LNCaP clone FGC (cell line): ENCODE results near the gene UBE2Q1.

Experiments used
- DNase-seq: peaks from one replicate; pipeline ENCODE4 v3.0.0-alpha.2; 2011; ENCODE audit warnings: low read depth
- H3K4me3 ChIP-seq: 2 replicates; pipeline ENCODE4 v1.5.1; 2011; ENCODE audit warnings: mild to moderate bottlenecking, low read depth, low read length, control low read depth
- CTCF ChIP-seq: IDR thresholded peaks from 2 replicates; pipeline ENCODE4 v1.5.1; 2012; ENCODE audit warnings: mild to moderate bottlenecking; ENCODE audit not compliant: control insufficient read depth, insufficient read depth; ENCODE audit errors: extremely low read depth

Gene UBE2Q1

GRCh38 chr1:154514066-154514553 lies 44.4 kb downstream of the UBE2Q1 start:
- DNase-seq, result no peak
- TF ChIP-seq CTCF, result no peak
- H3K4me3 ChIP-seq, result no peak overlapping the region

- DNase-seq, result no peak
These were observed 45.7 kb downstream of the UBE2Q1 start for GRCh38 chr1:154512760-154513159.

GRCh38 chr1:154503898-154504297 lies 54.6 kb downstream of the UBE2Q1 start:
- no peak for TF ChIP-seq CTCF
- DNase-seq, result no peak
- H3K4me3 ChIP-seq, result no peak overlapping the region

More at GRCh38 chr1:154512760-154513159, 45.7 kb downstream of the UBE2Q1 start:
- TF ChIP-seq CTCF, result no peak
- no peak overlapping the region for H3K4me3 ChIP-seq

- no peak for DNase-seq
- no peak for TF ChIP-seq CTCF
- H3K4me3 ChIP-seq, result no peak overlapping the region
These were observed 55.7 kb downstream of the UBE2Q1 start for GRCh38 chr1:154502744-154503115.

- no peak for TF ChIP-seq CTCF
- H3K4me3 ChIP-seq, result no peak within 1 kb of the TSS
- no peak for DNase-seq
These were observed 56.3 kb downstream of the UBE2Q1 start, which contains the start of the genes SHE and TDRD10 for GRCh38 chr1:154502066-154502743. Gene SHE (minus strand): TSS chr1:154502412. CDS start chr1:154502026, 386 bp downstream. Gene TDRD10 (plus strand): TSS chr1:154502219. CDS start chr1:154506904, 4,685 bp downstream.

GRCh38 chr1:154501423-154502065 lies 56.9 kb downstream of the UBE2Q1 start:
- H3K4me3 ChIP-seq, result no peak overlapping the region
- no peak for DNase-seq
- no peak for TF ChIP-seq CTCF
